ENCODE measurements around the gene MYO9A. TPM values are rescaled to one million over a fixed set of nuclear protein-coding genes. Genes with fewer than 3 reads are reported as not detected.

Gene MYO9A
- total RNA-seq, 1 experiment from 2014 or later = 21.4 TPM

GRCh38 chr15:71920573-71920972 is 197.4 kb downstream of the MYO9A start:
- Histone ChIP-seq H3K4ac (ENCODE audit: low read depth, low read length) (no peak overlapping the region), H3T11ph (ENCODE audit: low read length) (no peak overlapping the region), H2BK5ac (ENCODE audit: insufficient read length, low read length) (no peak overlapping the region), H3K4me2 (ENCODE audit: insufficient read depth, insufficient read length, low read length) (no peak overlapping the region), H3K27ac (ENCODE audit: insufficient read length, low read depth, low read length) (no peak overlapping the region), H2BK120ac (ENCODE audit: low read depth, low read length, poor library complexity, severe bottlenecking) (no peak overlapping the region), H2BK20ac (ENCODE audit: low read depth, low read length, poor library complexity, severe bottlenecking) (no peak overlapping the region), H2BK15ac (ENCODE audit: low read depth, low read length) (no peak overlapping the region), H3K4me1 (ENCODE audit: insufficient read depth, low read length) (no peaks in the 10 kb centered on the region), H4K5ac (ENCODE audit: insufficient read length, low read depth, low read length) (no peak overlapping the region), H3K9ac (ENCODE audit: extremely low read depth, insufficient read length, low read length) (no peak overlapping the region), H3K56ac (ENCODE audit: insufficient read length, low read depth, low read length) (no peak overlapping the region), H2AK5ac (ENCODE audit: insufficient read length, low read length) (no peak overlapping the region), H3K23me2 (ENCODE audit: insufficient read length, low read depth, low read length, poor library complexity, severe bottlenecking) (no peaks in the 10 kb centered on the region), H3K27me3 (ENCODE audit: insufficient read depth, low read length) (no peaks in the 10 kb centered on the region), H2AFZ (ENCODE audit: low read length) (no peak overlapping the region), H2BK12ac (ENCODE audit: insufficient read length, low read depth, low read length) (no peak overlapping the region), H4K91ac (ENCODE audit: insufficient read length, low read depth, low read length) (no peak overlapping the region), H4K8ac (replicated peaks; ENCODE audit: insufficient read length, low read depth, low read length) (no peak overlapping the region), H3K14ac (ENCODE audit: insufficient read depth, low read length) (no peak overlapping the region), H3K23ac (ENCODE audit: insufficient read length, low read depth, low read length) (no peak overlapping the region), H3K9me3 (ENCODE audit: control insufficient read depth, low read depth, low read length) (no peaks in the 10 kb centered on the region), H3K79me2 (ENCODE audit: insufficient read depth, low read length) (no peaks in the 10 kb centered on the region), H4K20me1 (ENCODE audit: control insufficient read depth, insufficient read depth, insufficient read length) (no peaks in the 10 kb centered on the region), H3K18ac (ENCODE audit: insufficient read length, low read depth, low read length) (no peak overlapping the region), H3K79me1 (ENCODE audit: insufficient read depth, low read depth, low read length, poor library complexity, severe bottlenecking) (no peaks in the 10 kb centered on the region)
- DNase-seq = no peak
- Mint-ChIP-seq H3K4me3 (no peak overlapping the region), H3K27me3 (ENCODE audit: low read depth) (no peaks in the 10 kb centered on the region), H3K9me3 (no peaks in the 10 kb centered on the region), H3K4me1 (peaks cover 7 to 8% of the 10 kb centered on the region in 2 experiments), H3K36me3 (ENCODE audit: insufficient read depth in 1 of 3, low read depth in 3 of 3) (no peaks in the 10 kb centered on the region), H3K27ac (no peak overlapping the region)
- no CpG with 5 or more reads among the region's 6 CpGs for WGBS (ENCODE audit: extremely low coverage, insufficient read length, low lambda C conversion rate)
- no peak for TF ChIP-seq CTCF (conservative IDR thresholded peaks at IDR 0.05)
